Measurements from ENCODE around the gene FCER1G. TPM values are rescaled to one million over a fixed set of nuclear protein-coding genes. Genes with fewer than 3 reads are reported as not detected.
"Not testable (repeated sequence)": the region's sequence is repeated elsewhere in the genome, so short reads cannot be mapped to it uniquely, and the experiment has no call there.

Gene FCER1G
- total RNA-seq, 4 donors from 2014 or later: 32.8 to 145 (median 47.4) TPM

- 89% methylated on average over 5 of the region's 5 CpGs for WGBS
- Histone ChIP-seq H3K36me3 (peaks cover 0 to under 1% (median 0%) of the 10 kb centered on the region in 4 donors), H3K9me3 (no peaks in the 10 kb centered on the region), H3K27ac (replicated peaks in 1 of 4) (no peak overlapping the region), H3K27me3 (no peaks in the 10 kb centered on the region), H3K4me1 (no peaks in the 10 kb centered on the region), H3K4me3 (no peak overlapping the region)
- DNase-seq (ENCODE audit: extremely low spot score): no peak
- intact Hi-C loops (cut with DNase I): no loop called here
- TF ChIP-seq CTCF (IDR thresholded peaks at IDR 0.05): no peak
- TF ChIP-seq POLR2AphosphoS5 (IDR thresholded peaks at IDR 0.05): no peak
- no peak for TF ChIP-seq EP300 (IDR thresholded peaks at IDR 0.05)
- no peak for TF ChIP-seq POLR2A (IDR thresholded peaks at IDR 0.05; ENCODE audit: low read depth)
Observed at GRCh38 chr1:161235957-161236775, 21.1 kb downstream of the FCER1G start.

- H3K4me3 ChIP-seq: no peak within 1 kb of the TSS
- DNase-seq (ENCODE audit: extremely low spot score): no peak
- TF ChIP-seq CTCF (IDR thresholded peaks at IDR 0.05) (no peak), POLR2A (IDR thresholded peaks at IDR 0.05; ENCODE audit: low read depth) (no peak), EP300 (IDR thresholded peaks at IDR 0.05) (no peak), POLR2AphosphoS5 (IDR thresholded peaks at IDR 0.05) (no peak)
- WGBS: 64% methylated on average over 4 of the region's 4 CpGs
- no peaks in the 10 kb centered on the region for H3K36me3 ChIP-seq
- H3K27me3 ChIP-seq: no peaks in the 10 kb centered on the region
- intact Hi-C loops (cut with DNase I): no loop called here
- no peaks in the 10 kb centered on the region for H3K9me3 ChIP-seq
- H3K4me1 ChIP-seq: no peaks in the 10 kb centered on the region
- H3K27ac ChIP-seq (replicated peaks in 1 of 4): no peak within 1 kb of the TSS
Observed at GRCh38 chr1:161238039-161238473, 23.0 kb downstream of the FCER1G start, which contains the start of gene NR1I3. NR1I3 (minus strand) TSS chr1:161238203; CDS start chr1:161236565, 1,638 bp downstream.

GRCh38 chr1:161241682-161242081 lies 26.6 kb downstream of the FCER1G start:
- Histone ChIP-seq H3K4me1 (no peaks in the 10 kb centered on the region), H3K27me3 (no peaks in the 10 kb centered on the region), H3K27ac (replicated peaks in 1 of 4) (no peak overlapping the region), H3K9me3 (no peaks in the 10 kb centered on the region), H3K36me3 (no peaks in the 10 kb centered on the region), H3K4me3 (no peak overlapping the region)
- no peak for DNase-seq (ENCODE audit: extremely low spot score)
- 69% methylated on average over 3 of the region's 3 CpGs for WGBS
- intact Hi-C loops (cut with DNase I): loop anchor here (5.0 kb wide), 1 partner anchor 41 kb away; no protein-coding TSS in a partner anchor
- TF ChIP-seq POLR2AphosphoS5 (IDR thresholded peaks at IDR 0.05) (no peak), EP300 (IDR thresholded peaks at IDR 0.05) (no peak), CTCF (IDR thresholded peaks at IDR 0.05) (no peak), POLR2A (IDR thresholded peaks at IDR 0.05; ENCODE audit: low read depth) (no peak)

- DNase-seq (ENCODE audit: extremely low spot score): no peak
- Histone ChIP-seq H3K9me3 (no peaks in the 10 kb centered on the region), H3K27ac (replicated peaks in 1 of 4) (no peak overlapping the region), H3K27me3 (no peaks in the 10 kb centered on the region), H3K36me3 (no peaks in the 10 kb centered on the region), H3K4me3 (no peak overlapping the region), H3K4me1 (no peaks in the 10 kb centered on the region)
- WGBS: 78% methylated on average over 2 of the region's 2 CpGs
- intact Hi-C loops (cut with DNase I): loop anchor here (5.0 kb wide), 1 partner anchor 40 kb away; no protein-coding TSS in a partner anchor
- TF ChIP-seq POLR2A (IDR thresholded peaks at IDR 0.05; ENCODE audit: low read depth): no peak
- no peak for TF ChIP-seq EP300 (IDR thresholded peaks at IDR 0.05)
- no peak for TF ChIP-seq POLR2AphosphoS5 (IDR thresholded peaks at IDR 0.05)
Observed at GRCh38 chr1:161242313-161242712, 27.2 kb downstream of the FCER1G start.

GRCh38 chr1:161244888-161245287 lies 29.8 kb downstream of the FCER1G start:
- intact Hi-C loops (cut with DNase I): loop anchor here (5.0 kb wide), 1 partner anchor 37 kb away; no protein-coding TSS in a partner anchor
- Histone ChIP-seq H3K27me3 (no peaks in the 10 kb centered on the region), H3K27ac (replicated peaks in 1 of 4) (no peak overlapping the region), H3K4me3 (no peak overlapping the region), H3K36me3 (no peaks in the 10 kb centered on the region), H3K9me3 (no peaks in the 10 kb centered on the region), H3K4me1 (no peaks in the 10 kb centered on the region)
- TF ChIP-seq POLR2AphosphoS5 (IDR thresholded peaks at IDR 0.05) (no peak), EP300 (IDR thresholded peaks at IDR 0.05) (no peak), CTCF (IDR thresholded peaks at IDR 0.05) (no peak), POLR2A (IDR thresholded peaks at IDR 0.05; ENCODE audit: low read depth) (no peak)
- no peak for DNase-seq (ENCODE audit: extremely low spot score)
- 97% methylated on average over 4 of the region's 4 CpGs for WGBS

GRCh38 chr1:161250100-161250499 lies 35.0 kb downstream of the FCER1G start:
- DNase-seq (ENCODE audit: extremely low spot score); H3K4me1 ChIP-seq; H3K27me3 ChIP-seq; H3K36me3 ChIP-seq; H3K9me3 ChIP-seq; H3K4me3 ChIP-seq; H3K27ac ChIP-seq (replicated peaks in 1 of 4); intact Hi-C loops (cut with DNase I): not testable (repeated sequence)
- 86% methylated on average over 5 of the region's 5 CpGs for WGBS
